ENCODE data around the gene NAA20.

Gene NAA20

DNA sequence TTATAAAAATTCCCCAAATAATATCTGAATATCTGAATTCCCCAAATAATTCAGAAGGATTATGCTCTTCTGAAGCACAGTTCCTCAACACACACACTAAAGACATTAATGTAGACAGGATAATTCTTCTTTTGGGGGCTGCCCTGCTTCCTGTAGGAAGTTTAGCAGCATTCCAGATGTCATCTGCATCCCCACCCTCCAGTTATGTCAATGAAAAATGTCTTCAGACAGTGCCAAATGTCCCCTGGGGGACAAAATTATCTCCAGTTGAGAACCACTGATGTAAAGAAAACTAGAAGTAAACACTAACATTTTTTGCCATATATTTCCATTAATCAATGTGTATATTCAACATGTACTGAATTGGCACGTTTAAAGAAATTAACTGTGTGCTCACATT is 25.9 kb upstream of the NAA20 start:
- no peak for DNase-seq (ENCODE audit: insufficient read length, low spot score)
- TF ChIP-seq, protein P1, sequence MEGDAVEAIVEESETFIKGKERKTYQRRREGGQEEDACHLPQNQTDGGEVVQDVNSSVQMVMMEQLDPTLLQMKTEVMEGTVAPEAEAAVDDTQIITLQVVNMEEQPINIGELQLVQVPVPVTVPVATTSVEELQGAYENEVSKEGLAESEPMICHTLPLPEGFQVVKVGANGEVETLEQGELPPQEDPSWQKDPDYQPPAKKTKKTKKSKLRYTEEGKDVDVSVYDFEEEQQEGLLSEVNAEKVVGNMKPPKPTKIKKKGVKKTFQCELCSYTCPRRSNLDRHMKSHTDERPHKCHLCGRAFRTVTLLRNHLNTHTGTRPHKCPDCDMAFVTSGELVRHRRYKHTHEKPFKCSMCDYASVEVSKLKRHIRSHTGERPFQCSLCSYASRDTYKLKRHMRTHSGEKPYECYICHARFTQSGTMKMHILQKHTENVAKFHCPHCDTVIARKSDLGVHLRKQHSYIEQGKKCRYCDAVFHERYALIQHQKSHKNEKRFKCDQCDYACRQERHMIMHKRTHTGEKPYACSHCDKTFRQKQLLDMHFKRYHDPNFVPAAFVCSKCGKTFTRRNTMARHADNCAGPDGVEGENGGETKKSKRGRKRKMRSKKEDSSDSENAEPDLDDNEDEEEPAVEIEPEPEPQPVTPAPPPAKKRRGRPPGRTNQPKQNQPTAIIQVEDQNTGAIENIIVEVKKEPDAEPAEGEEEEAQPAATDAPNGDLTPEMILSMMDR (IDR thresholded peaks at IDR 0.05; ENCODE audit: insufficient read depth, missing control alignments) = no peak
- no peak for FAIRE-seq

DNA sequence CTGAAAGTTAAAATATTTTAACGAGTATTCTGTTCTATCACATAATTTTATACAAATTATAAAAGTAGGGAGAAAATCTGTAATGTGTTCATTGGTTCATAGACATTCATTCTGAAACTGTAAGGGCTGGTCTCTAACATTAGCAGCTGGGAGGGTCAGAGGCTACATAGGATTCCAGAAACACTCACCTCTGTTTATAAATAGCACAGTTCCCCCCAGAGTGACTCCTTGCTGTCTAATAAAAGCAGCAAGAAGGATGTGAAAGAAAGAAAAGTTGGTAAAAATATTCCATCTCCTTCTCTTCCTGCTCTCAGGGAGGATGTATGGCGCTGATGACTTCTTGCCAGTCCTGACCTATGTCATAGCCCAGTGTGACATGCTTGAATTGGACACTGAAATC is 25.3 kb upstream of the NAA20 start:
- FAIRE-seq = no peak
- no peak for DNase-seq (ENCODE audit: insufficient read length, low spot score)
- TF ChIP-seq, protein P1 (IDR thresholded peaks at IDR 0.05; ENCODE audit: insufficient read depth, missing control alignments) = no peak

DNA sequence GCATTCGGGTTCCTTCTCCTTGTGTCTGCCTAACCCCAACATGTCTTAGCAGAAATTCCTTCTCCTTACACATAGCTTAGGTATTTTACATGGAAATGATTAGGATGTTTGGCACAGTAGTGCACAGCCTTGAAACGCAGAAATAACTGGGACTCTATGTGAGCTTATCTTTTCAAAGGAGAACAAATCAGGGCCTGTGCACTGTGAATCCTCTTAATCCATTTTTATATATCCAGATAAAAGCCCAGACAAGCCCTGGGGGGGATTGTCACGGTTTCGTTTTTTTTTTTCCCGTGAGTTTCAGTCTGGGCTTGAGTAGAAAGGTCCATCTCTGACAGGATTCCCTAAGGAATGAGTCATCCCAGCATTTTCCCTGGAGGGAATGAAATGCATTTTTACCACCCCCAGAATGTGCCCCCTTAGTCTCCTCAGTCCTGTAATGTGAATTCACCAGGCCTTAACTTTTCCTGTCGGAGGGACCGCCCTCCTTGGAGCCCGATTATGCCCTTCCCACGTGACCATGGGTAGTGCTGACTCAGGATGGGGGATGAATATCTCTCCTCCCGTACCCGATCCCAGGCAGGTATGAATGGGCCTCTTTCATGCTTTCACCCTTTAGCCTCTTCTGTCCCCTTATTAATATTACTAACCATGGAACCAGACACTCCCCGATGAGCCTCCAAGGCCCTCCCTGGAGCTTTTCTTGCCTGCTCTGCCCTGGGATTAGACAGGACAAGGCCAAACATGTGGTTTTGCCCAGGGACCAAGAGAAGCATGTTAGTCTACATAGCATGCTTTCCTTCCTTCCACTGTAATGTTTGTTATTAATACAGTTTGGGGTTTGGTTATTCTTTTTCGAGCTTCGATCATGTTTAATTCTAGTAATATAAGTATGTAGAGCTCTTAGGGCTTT is 23.9 kb upstream of the NAA20 start:
- DNase-seq (ENCODE audit: insufficient read length, low spot score) (no peak), FAIRE-seq (no peak)
- TF ChIP-seq, protein P1 (IDR thresholded peaks at IDR 0.05; ENCODE audit: insufficient read depth, missing control alignments) = no peak

DNA sequence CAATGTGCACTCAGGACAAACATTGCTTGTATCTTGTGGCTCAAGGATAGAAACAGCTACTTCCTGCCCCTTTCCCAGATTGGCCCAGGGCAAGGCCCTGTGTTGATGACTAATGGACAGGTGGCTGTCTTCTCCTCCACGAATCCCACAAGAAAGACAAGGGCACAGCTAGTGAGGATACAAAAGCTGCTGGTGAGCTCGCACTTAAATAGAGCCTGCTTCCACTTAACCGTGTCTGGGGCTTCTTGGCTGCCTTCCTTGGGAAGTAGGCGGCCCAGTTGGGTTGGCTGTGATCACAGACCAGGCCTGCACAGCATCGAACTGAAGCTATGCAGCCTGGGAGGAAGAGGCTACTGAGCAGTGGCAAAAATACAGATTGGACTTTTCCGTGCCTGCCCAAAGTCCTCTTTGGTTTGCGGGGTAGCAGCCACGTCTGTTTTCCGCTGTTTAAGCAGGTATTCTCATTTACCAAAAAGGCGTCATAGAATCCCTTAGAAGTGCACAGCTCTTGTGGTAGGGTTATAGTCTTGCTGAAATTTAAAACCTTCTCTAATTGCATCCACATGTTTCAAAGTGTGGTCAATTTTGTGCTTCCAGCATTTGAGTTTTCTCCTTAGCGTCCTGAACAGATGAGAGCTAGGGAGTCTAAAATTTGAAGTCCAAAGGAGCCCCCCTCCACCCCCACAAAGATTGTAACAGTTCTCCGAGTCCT is 23.0 kb upstream of the NAA20 start:
- DNase-seq (ENCODE audit: insufficient read length, low spot score) (no peak), FAIRE-seq (no peak)
- TF ChIP-seq, protein P1 (IDR thresholded peaks at IDR 0.05; ENCODE audit: insufficient read depth, missing control alignments) = no peak

DNA sequence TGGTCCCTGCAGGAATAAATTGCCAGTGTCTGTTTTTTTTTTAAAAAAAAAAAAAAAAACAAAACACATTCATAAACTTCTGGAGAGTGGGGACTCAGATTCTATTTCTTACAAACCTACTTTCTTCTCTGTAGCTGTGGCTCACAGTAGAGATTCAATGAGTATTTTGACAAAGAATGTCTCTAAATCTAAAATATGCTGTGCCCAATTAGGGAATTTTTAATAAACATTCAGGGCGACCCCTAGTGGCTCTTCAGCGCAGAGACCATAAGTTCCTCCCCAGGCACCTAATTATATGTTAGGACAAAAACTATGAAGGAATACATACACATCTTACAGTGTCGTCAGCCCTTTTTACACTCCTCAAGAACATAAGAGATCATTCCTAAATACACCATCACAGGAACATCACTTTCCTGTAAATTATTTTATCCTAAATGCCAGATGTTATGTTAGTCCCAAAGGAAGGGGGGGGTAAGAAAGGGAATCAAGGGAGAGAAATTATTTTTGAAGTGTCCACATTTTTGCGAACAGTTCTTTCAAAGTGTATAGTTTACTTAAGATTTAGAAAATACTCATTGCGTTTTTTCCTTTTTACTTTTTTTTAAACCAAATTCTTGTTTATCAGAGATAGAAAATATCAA is 21.8 kb upstream of the NAA20 start:
- TF ChIP-seq, protein P1 (IDR thresholded peaks at IDR 0.05; ENCODE audit: insufficient read depth, missing control alignments) = peak; percentile 86
- DNase-seq (ENCODE audit: insufficient read length, low spot score) (no peak), FAIRE-seq (no peak)

DNA sequence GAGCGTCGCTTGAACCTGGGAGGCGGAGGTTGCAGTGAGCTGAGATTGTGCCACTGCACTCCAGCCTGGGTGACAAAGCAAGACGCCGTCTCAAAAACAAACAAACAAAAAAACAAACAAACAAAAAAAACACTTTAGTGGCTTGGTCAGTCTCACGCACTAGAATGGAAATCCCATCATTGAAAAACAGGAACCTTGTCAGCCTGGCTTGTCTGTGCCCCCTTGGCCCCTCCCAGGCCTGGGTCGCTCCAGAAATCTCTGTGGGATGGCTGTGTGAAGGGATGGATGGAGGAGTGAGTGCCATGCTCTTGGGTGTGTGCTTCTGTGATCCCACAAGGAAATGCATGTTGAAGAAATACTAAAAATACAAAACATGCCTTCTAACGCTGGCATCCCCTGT is 20.9 kb upstream of the NAA20 start:
- DNase-seq (ENCODE audit: insufficient read length, low spot score) = no peak
- no peak for FAIRE-seq
- TF ChIP-seq, protein P1 (IDR thresholded peaks at IDR 0.05; ENCODE audit: insufficient read depth, missing control alignments) = no peak

All from D721Med (cell line).